IMR-90 (cell line): Measurements from ENCODE around the gene SIK3. TPM values are rescaled to one million over a fixed set of nuclear protein-coding genes. Genes with fewer than 3 reads are reported as not detected.

ENCODE experiments used
- ATAC-seq: fragments of 200-7000 bp; cut with Tn5 transposase; 2 replicates; pipeline ENCODE4 v1.9.1; 2020; ENCODE audit warnings: low read depth, mild to moderate bottlenecking, moderate library complexity
- BruUV-seq: library from RNA; stranded (reverse); fragments of 400-500 nt; replicated peaks from 2 replicates; lab custom pipeline; 2021; lab: Mats Ljungman, UMichigan
- CTCF ChIA-PET: fragments of 300-600 bp; formaldehyde crosslinking; extraction: SDS; loops from one replicate; lab custom pipeline; 2021; ENCODE audit warnings: antibody characterized with exemption; lab: Yijun Ruan, JAX
- POLR2A ChIA-PET: fragments of 300-600 bp; sonication (Branson Sonifier 250); formaldehyde crosslinking; loops from one replicate; lab custom pipeline; 2022; ENCODE audit warnings: antibody characterized with exemption; ENCODE audit not compliant: unreplicated experiment; lab: Charles Lee
- DNase-seq: peaks from one replicate; pipeline ENCODE4 v3.0.0; 2013
- H2AFZ ChIP-seq: replicated peaks from 2 replicates; pipeline ENCODE3; 2013; ENCODE audit warnings: low read length, mild to moderate bottlenecking; ENCODE audit not compliant: poor library complexity
- H2AK5ac ChIP-seq: 2 replicates; pipeline ENCODE4 v1.6.1; 2013; ENCODE audit warnings: low read depth, low read length, inconsistent platforms
- H2AK9ac ChIP-seq: replicated peaks from 2 replicates; pipeline ENCODE3; 2013; ENCODE audit warnings: mild to moderate bottlenecking, low read depth, low read length, moderate library complexity; ENCODE audit not compliant: poor library complexity
- H2BK120ac ChIP-seq: 2 replicates; pipeline ENCODE4 v1.6.1; 2013; ENCODE audit warnings: low read depth, low read length, inconsistent platforms
- H2BK15ac ChIP-seq: 3 replicates; pipeline ENCODE4 v1.6.1; 2013; ENCODE audit warnings: low read depth, low read length, inconsistent platforms
- H2BK20ac ChIP-seq: 2 replicates; pipeline ENCODE4 v1.6.1; 2013; ENCODE audit warnings: low read depth, mild to moderate bottlenecking, inconsistent platforms, low read length, moderate library complexity
- H2BK5ac ChIP-seq: 2 replicates; pipeline ENCODE4 v1.6.1; 2013; ENCODE audit warnings: mild to moderate bottlenecking, low read depth, low read length, inconsistent platforms; ENCODE audit not compliant: poor library complexity, severe bottlenecking
- H3K14ac ChIP-seq: replicated peaks from 2 replicates; pipeline ENCODE4 v1.6.1; 2013; ENCODE audit warnings: low read depth, low read length, inconsistent platforms
- H3K18ac ChIP-seq: 2 replicates; pipeline ENCODE4 v1.6.1; 2013; ENCODE audit warnings: low read depth, low read length, control low read depth
- H3K23ac ChIP-seq: 2 replicates; pipeline ENCODE4 v1.6.1; 2013; ENCODE audit warnings: low read depth, low read length, inconsistent platforms
- H3K27ac ChIP-seq: 2 replicates; pipeline ENCODE4 v1.5.1; 2013; ENCODE audit warnings: mild to moderate bottlenecking, control low read depth, low read length; ENCODE audit not compliant: insufficient read depth
- H3K27me3 ChIP-seq: 2 replicates; pipeline ENCODE4 v1.6.1; 2013; ENCODE audit warnings: low read length; ENCODE audit not compliant: control insufficient read depth, insufficient read depth
- H3K36me3 ChIP-seq: 2 replicates; pipeline ENCODE4 v1.6.1; 2013; ENCODE audit warnings: low read length, mixed read lengths; ENCODE audit not compliant: control insufficient read depth, insufficient read depth
- H3K4ac ChIP-seq: 2 replicates; pipeline ENCODE4 v1.6.1; 2013; ENCODE audit warnings: low read depth, low read length, inconsistent platforms
- H3K4me1 ChIP-seq: 2 replicates; pipeline ENCODE4 v1.6.1; 2013; ENCODE audit warnings: low read length, mixed read lengths; ENCODE audit not compliant: control insufficient read depth, insufficient read depth
- H3K4me2 ChIP-seq: 2 replicates; pipeline ENCODE4 v1.6.1; 2013; ENCODE audit warnings: low read depth, mild to moderate bottlenecking, control low read depth, low read length, moderate library complexity
- H3K4me3 ChIP-seq: 2 replicates; pipeline ENCODE4 v1.5.1; 2013; ENCODE audit warnings: low read depth, mild to moderate bottlenecking, control low read depth, low read length, moderate library complexity; ENCODE audit not compliant: insufficient read depth
- H3K56ac ChIP-seq: 2 replicates; pipeline ENCODE4 v1.6.1; 2013; ENCODE audit warnings: low read length, inconsistent platforms; ENCODE audit not compliant: insufficient read depth; ENCODE audit errors: extremely low read depth
- H3K79me1 ChIP-seq, 2 experiments: 2 replicates each; pipeline ENCODE4 v1.6.1; 2013; ENCODE audit warnings: low read length in 2 of 2, inconsistent platforms in 1 of 2, low read depth in 1 of 2
- H3K9ac ChIP-seq: 2 replicates; pipeline ENCODE4 v1.6.1; 2013; ENCODE audit warnings: low read depth, low read length, control low read depth
- H3K9me1 ChIP-seq: 2 replicates; pipeline ENCODE4 v1.6.1; 2013; ENCODE audit warnings: low read length, inconsistent platforms; ENCODE audit not compliant: insufficient read depth
- H3K9me3 ChIP-seq: 2 replicates; pipeline ENCODE4 v1.6.1; 2013; ENCODE audit warnings: low read length; ENCODE audit not compliant: control insufficient read depth, insufficient read depth
- H4K20me1 ChIP-seq: 2 replicates; pipeline ENCODE4 v1.6.1; 2013; ENCODE audit warnings: low read length, inconsistent platforms; ENCODE audit not compliant: insufficient read depth
- H4K5ac ChIP-seq: 2 replicates; pipeline ENCODE4 v1.6.1; 2013; ENCODE audit warnings: mild to moderate bottlenecking, low read depth, low read length, control low read depth
- H4K8ac ChIP-seq, 2 experiments: 2 replicates each; pipeline ENCODE4 v1.6.1; 2013; ENCODE audit warnings: low read depth in 2 of 2, low read length in 2 of 2, control low read depth in 1 of 2, inconsistent platforms in 1 of 2
- H4K91ac ChIP-seq: 2 replicates; pipeline ENCODE4 v1.6.1; 2013; ENCODE audit warnings: low read depth, low read length, inconsistent platforms; ENCODE audit not compliant: insufficient read depth
- BHLHE40 ChIP-seq: fragments of 150-350 bp; IDR thresholded peaks from 2 replicates; pipeline ENCODE4 v1.6.1; 2016; ENCODE audit warnings: mild to moderate bottlenecking, low read depth, low read length
- CEBPB ChIP-seq: IDR thresholded peaks from 2 replicates; pipeline ENCODE4 v1.6.1; 2012; ENCODE audit warnings: low read depth, low read length, improper control_type of control experiment
- CHD1 ChIP-seq: IDR thresholded peaks from 2 replicates; pipeline ENCODE4 v1.6.1; 2012; ENCODE audit warnings: low read depth, low read length, improper control_type of control experiment
- FOS ChIP-seq: fragments of 150-350 bp; IDR thresholded peaks from 2 replicates; pipeline ENCODE4 v1.6.1; 2016; ENCODE audit warnings: low read depth, low read length
- MAFK ChIP-seq: IDR thresholded peaks from 2 replicates; pipeline ENCODE4 v1.6.1; 2012; ENCODE audit warnings: low read depth, low read length, improper control_type of control experiment
- MAZ ChIP-seq: IDR thresholded peaks from 2 replicates; pipeline ENCODE4 v1.6.1; 2012; ENCODE audit warnings: low read depth, mild to moderate bottlenecking, low read length, improper control_type of control experiment, moderate library complexity, borderline replicate concordance
- MXI1 ChIP-seq: IDR thresholded peaks from 2 replicates; pipeline ENCODE4 v1.6.1; 2012; ENCODE audit warnings: low read depth, mild to moderate bottlenecking, low read length, moderate library complexity, borderline replicate concordance
- POLR2A ChIP-seq: IDR thresholded peaks from 2 replicates; pipeline ENCODE4 v1.6.1; 2012; ENCODE audit warnings: mild to moderate bottlenecking, low read depth, low read length
- RAD21 ChIP-seq: IDR thresholded peaks from 2 replicates; pipeline ENCODE4 v1.6.1; 2012; ENCODE audit warnings: low read length, improper control_type of control experiment
- RCOR1 ChIP-seq: IDR thresholded peaks from 2 replicates; pipeline ENCODE4 v1.6.1; 2012; ENCODE audit warnings: mild to moderate bottlenecking, low read length, improper control_type of control experiment; ENCODE audit not compliant: insufficient replicate concordance
- RFX5 ChIP-seq: IDR thresholded peaks from 2 replicates; pipeline ENCODE4 v1.8.0; 2012; ENCODE audit warnings: low read depth, mild to moderate bottlenecking, low read length, moderate library complexity
- SMC3 ChIP-seq: fragments of 150-350 bp; IDR thresholded peaks from 2 replicates; pipeline ENCODE4 v1.6.1; 2016; ENCODE audit warnings: low read depth, mild to moderate bottlenecking, antibody characterized with exemption, low read length, moderate library complexity
- dilution Hi-C: fragments of 300-500 bp; cut with HindIII; formaldehyde crosslinking; loops from one replicate; pipeline ENCODE4 v1.14.3; 2018; ENCODE audit warnings: low sequenced_read_pairs; ENCODE audit not compliant: unreplicated experiment
- in situ Hi-C: fragments of 300-500 bp; cut with MboI; formaldehyde crosslinking; loops from 3 replicates; pipeline ENCODE4 v1.14.3; 2019; ENCODE audit warnings: low sequenced_read_pairs, inconsistent platforms, mixed read lengths
- intact Hi-C: fragments of 100-400 bp; cut with micrococcal nuclease; formaldehyde crosslinking; loops from 2 replicates; pipeline ENCODE4 v1.10.0; 2022
- polyA plus RNA-seq, 3 experiments: library from polyadenylated mRNA; depleted of rRNA; stranded (reverse); fragments of >200 nt; gene quantifications; 2 replicates each; pipeline ENCODE4 v1.2.3, GENCODE V29; 2012; ENCODE audit warnings: low replicate concordance in 1 of 3
- total RNA-seq: library from RNA; depleted of rRNA; stranded (reverse); fragments of >200 nt; gene quantifications from 2 replicates; pipeline ENCODE4 v1.2.3, GENCODE V29; 2012
- TF ChIP-seq, protein P1 (sequence below): conservative IDR thresholded peaks from 2 replicates; pipeline ENCODE4 v1.5.1; 2012; ENCODE audit warnings: mild to moderate bottlenecking, low read depth, low read length, improper control_type of control experiment
- TF ChIP-seq, protein P2 (sequence below): fragments of 150-350 bp; IDR thresholded peaks from 2 replicates; pipeline ENCODE4 v1.6.1; 2016; ENCODE audit warnings: low read depth, mild to moderate bottlenecking, low read length, moderate library complexity, borderline replicate concordance

The SIK3 gene
- total and polyA plus RNA-seq, 2 of the 4 experiments (the other 2 are of a cell fraction) = 8.2 to 9.1 TPM

DNA sequence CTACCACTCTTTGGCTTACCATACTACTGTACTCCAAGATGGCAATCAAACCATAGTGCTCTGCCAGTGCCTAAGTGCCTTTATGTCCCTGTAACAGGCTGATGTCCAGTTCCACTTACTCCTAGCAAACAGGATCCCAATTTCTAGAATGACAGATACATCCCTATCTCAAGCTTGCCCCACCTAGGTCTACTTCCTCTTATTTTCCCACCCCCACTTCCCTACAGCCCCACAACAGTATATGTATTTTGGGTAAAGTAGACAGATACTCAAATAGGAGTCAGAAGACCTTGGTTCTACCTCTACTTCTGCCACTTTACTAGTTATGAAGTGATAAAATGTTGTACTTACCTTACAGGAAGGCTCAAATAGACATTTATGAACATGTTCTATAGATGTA lies 24.1 kb downstream of the SIK3 start:
- Histone ChIP-seq H2BK120ac (no peak overlapping the region), H2AK9ac (no peak overlapping the region), H2AK5ac (peak overlapping the region; percentile 35; the same call in 1 of the 2 replicates), H3K4me3 (no peak overlapping the region), H3K9me3 (no peaks in the 10 kb centered on the region), H3K56ac (no peak overlapping the region), H2BK20ac (0 out of 2 replicates have a peak overlapping the region, but pooled peaks have one; percentile 29), H2BK5ac (no peak overlapping the region), H3K23ac (no peak overlapping the region), H3K4me2 (no peak overlapping the region), H3K36me3 (no peaks in the 10 kb centered on the region), H3K4me1 (peaks cover 8% of the 10 kb centered on the region), H3K9ac (no peak overlapping the region), H4K5ac (no peak overlapping the region), H3K27ac (no peak overlapping the region), H3K18ac (no peak overlapping the region), H2BK15ac (peak overlapping the region; percentile 24; the same call in 1 of the 3 replicates), H4K20me1 (peaks cover 45% of the 10 kb centered on the region), H3K14ac (no peak overlapping the region), H3K4ac (peak overlapping the region; percentile 23; the same call in 1 of the 2 replicates), H3K27me3 (no peaks in the 10 kb centered on the region), H3K9me1 (peaks cover 17% of the 10 kb centered on the region), H4K91ac (no peak overlapping the region), H4K8ac (no peak overlapping the region), H3K79me1 (peaks cover 19 to 44% of the 10 kb centered on the region in 2 experiments), H2AFZ (no peak overlapping the region)
- ATAC-seq (no peak), DNase-seq (no peak)
- in situ Hi-C loops = no loop called here
- ChIA-PET POLR2A (no interaction called here), CTCF (interaction anchor here (1.1 kb wide), 1 partner anchor 9 kb away, joined by 3 read pairs; no protein-coding TSS in a partner anchor)
- intact Hi-C loops = no loop called here
- dilution Hi-C loops = no loop called here
- TF ChIP-seq RCOR1 = no peak
- no peak for TF ChIP-seq RAD21
- TF ChIP-seq, protein P1, sequence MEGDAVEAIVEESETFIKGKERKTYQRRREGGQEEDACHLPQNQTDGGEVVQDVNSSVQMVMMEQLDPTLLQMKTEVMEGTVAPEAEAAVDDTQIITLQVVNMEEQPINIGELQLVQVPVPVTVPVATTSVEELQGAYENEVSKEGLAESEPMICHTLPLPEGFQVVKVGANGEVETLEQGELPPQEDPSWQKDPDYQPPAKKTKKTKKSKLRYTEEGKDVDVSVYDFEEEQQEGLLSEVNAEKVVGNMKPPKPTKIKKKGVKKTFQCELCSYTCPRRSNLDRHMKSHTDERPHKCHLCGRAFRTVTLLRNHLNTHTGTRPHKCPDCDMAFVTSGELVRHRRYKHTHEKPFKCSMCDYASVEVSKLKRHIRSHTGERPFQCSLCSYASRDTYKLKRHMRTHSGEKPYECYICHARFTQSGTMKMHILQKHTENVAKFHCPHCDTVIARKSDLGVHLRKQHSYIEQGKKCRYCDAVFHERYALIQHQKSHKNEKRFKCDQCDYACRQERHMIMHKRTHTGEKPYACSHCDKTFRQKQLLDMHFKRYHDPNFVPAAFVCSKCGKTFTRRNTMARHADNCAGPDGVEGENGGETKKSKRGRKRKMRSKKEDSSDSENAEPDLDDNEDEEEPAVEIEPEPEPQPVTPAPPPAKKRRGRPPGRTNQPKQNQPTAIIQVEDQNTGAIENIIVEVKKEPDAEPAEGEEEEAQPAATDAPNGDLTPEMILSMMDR = no peak
- no peak for TF ChIP-seq MXI1
- TF ChIP-seq CHD1 = no peak
- TF ChIP-seq MAFK = no peak
- no peak for TF ChIP-seq BHLHE40
- TF ChIP-seq POLR2A = no peak
- TF ChIP-seq FOS = no peak
- no peak for TF ChIP-seq RFX5
- TF ChIP-seq SMC3 = no peak
- TF ChIP-seq MAZ = no peak
- TF ChIP-seq CEBPB = no peak
- TF ChIP-seq, protein P2, sequence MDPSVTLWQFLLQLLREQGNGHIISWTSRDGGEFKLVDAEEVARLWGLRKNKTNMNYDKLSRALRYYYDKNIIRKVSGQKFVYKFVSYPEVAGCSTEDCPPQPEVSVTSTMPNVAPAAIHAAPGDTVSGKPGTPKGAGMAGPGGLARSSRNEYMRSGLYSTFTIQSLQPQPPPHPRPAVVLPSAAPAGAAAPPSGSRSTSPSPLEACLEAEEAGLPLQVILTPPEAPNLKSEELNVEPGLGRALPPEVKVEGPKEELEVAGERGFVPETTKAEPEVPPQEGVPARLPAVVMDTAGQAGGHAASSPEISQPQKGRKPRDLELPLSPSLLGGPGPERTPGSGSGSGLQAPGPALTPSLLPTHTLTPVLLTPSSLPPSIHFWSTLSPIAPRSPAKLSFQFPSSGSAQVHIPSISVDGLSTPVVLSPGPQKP = no peak
- BruUV-seq = no TSS peak
